AG10803 (cell line): Measurements from ENCODE around the gene IGFL2.
"Not testable (repeated sequence)": the region's sequence is repeated elsewhere in the genome, so short reads cannot be mapped to it uniquely, and the experiment has no call there.

Experiments used
- DNase-seq: peaks from one replicate; pipeline ENCODE4 v3.0.0; 2010; ENCODE audit warnings: low read depth
- H3K4me3 ChIP-seq: 2 replicates; pipeline ENCODE4 v1.5.1; 2011; ENCODE audit warnings: mild to moderate bottlenecking, low read length, control low read depth
- CTCF ChIP-seq: conservative IDR thresholded peaks from 2 replicates; pipeline ENCODE4 v1.5.1; 2011; ENCODE audit warnings: mild to moderate bottlenecking, low read length, control low read depth, inconsistent platforms

IGFL2 gene

GRCh38 chr19:46142294-46142693 is 5.7 kb upstream of the IGFL2 start:
- no peak for DNase-seq
- H3K4me3 ChIP-seq, result no peak overlapping the region
- no peak for TF ChIP-seq CTCF

DNA sequence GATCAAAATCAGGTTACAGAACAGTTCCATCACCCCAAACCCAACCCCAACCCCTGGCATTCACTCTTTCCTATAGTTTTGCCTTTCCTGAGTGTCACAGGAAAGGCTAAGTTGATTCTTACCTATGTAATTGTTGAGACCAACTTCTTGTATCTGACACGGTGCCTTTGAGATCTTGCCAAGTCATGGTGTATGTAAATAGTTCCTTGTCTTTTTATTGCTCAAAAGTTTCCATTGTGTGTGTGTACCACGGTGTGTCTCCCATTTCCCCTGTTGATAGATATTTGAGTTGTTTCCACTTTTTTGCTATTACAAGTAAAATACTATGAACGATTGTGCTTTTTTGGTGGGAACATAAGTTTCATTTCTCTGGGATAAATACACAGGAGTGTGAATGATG is 3.3 kb upstream of the IGFL2 start:
- DNase-seq, result no peak
- TF ChIP-seq CTCF, result no peak
- no peak overlapping the region for H3K4me3 ChIP-seq

DNA sequence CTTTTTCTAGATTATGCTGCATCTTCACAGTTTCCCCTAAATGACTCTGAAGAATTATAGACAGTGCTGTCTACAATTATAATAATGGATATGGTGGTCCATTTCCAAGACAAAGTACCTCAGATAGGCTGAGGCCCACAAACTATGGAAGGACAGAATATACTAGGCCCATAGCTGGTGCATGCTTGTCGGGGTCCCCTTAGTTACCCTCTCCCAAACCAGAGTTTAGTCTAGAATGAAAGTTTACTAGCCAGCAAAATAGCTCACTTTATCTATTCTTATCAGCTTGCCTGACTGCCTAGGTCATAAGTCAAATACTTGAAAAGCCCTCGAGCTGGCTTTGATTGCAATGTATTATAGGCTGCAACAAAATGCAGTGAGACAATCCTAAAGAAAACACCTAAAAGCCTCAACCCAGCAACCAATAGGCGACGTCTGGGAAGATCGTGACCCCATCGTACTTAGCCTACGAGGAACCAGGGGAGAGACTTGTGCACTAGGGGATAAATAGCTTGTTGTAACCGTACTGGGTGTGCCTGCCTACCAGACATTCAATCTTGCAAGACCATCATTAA is 785 bp upstream of the IGFL2 start:
- TF ChIP-seq CTCF, result no peak
- H3K4me3 ChIP-seq, result no peak overlapping the region
- DNase-seq, result no peak

DNA sequence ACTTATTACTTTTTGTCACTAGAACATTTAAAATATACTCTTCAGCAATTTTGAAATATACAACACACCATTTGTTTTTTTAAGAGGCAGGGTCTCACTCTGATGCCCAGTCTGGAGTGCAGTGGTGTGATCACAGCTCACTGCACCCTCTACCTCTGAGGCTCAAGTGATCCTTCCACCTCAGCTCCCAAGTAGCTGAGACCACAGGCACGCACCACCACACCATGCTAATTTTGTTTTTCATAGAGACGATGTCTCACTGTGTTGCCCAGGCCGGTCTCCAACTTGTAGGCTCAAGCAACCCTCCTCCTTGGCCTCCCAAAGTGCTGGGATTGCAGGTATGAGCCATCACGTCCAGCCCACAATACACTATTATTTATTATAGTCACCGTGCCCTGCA is 2.6 kb downstream of the IGFL2 start:
- H3K4me3 ChIP-seq, result no peak overlapping the region
- TF ChIP-seq CTCF, result no peak
- no peak for DNase-seq

- no peak for DNase-seq
- no peak for TF ChIP-seq CTCF
- no peak overlapping the region for H3K4me3 ChIP-seq
Observed at GRCh38 chr19:46155237-46155636, 7.2 kb downstream of the IGFL2 start.

DNA sequence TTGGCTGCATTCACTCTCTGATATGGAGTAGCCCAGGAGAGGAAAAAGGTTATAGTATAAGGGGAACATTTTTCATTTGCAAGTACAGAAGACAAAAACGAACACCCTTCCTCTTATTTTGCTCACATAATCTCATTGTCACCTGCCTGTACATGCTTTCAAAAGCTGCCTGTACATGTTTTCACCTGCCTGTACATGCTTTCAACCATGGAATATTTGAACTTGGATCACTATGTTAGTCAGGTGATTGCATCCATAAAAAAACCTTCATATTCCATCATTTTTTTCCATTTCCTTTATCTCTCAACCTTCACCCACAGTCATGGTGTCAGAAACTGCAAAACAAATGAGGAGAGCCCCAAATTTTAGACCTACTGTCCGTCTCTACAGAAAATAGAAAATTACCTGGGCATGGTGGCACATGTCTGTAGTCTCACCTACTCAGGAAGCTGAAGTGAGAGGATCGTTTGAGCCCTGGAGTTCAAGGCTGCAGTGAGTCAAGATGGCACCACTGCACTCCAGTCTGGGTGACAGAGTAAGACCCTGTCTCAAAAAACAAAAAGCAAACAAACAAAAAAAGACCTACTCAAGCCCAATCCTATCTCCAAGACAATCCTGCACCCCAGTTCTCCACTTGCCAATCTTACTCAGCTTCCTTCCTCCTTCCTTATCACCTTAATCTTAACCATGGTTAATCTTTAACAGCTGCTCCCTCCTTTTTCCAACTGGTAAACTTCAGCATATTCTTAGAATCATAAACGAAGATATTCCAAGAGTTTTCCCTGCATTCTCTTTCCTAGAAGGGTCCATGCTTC is 11.6 kb downstream of the IGFL2 start:
- DNase-seq, result no peak
- no peak overlapping the region for H3K4me3 ChIP-seq
- TF ChIP-seq CTCF, result no peak

DNA sequence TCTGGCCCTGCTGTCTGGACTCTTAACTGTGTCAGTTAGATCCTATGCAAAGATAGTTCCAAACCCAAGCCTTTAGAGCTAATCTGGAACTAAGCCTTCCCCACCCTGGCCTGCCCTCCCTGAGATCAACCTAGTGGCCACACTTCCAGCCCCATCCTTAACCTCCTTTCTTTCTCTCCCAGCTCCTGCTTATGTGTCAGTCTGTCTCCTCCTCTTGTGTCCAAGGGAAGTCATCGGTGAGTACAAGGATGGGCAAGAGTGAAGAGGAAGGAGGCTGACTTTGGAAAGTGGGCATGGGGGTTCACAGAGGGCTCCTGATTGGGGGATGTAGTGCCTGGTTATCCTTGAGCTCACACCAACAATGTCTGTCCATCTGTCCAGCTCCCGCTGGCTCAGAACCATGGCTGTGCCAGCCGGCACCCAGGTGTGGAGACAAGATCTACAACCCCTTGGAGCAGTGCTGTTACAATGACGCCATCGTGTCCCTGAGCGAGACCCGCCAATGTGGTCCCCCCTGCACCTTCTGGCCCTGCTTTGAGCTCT is 12.3 kb downstream of the IGFL2 start:
- no peak for TF ChIP-seq CTCF
- no peak for DNase-seq
- no peak overlapping the region for H3K4me3 ChIP-seq

DNA sequence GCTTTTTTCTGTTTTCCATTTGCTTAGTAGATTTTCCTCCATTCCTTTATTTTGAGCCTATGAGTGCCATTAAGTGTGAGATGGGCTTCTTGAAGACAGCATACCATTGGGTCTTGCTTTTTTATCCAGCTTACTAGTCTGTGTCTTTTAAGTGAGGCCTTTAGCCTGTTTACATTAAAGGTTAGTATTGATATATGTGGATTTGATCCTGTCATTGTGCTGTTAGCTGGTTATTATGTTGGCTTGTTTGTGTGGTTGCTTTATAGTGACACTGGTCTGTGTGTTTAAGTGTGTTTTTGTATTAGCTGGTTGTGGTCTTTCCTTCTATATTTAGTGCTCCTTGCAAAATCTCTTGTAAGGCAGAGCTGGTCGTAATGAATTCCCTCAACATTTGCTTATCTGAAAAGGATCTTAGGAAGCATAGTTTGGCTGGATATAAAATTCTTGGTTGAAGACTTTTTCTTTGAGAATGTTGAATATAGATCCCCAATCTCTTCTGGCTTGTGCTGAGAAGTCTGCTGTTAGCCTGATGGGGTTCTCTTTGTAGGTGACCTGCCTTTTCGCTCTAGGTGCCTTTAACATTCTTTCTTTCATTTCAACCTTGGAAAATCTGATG is 13.7 kb downstream of the IGFL2 start:
- not testable (repeated sequence) for H3K4me3 ChIP-seq, DNase-seq
